MM.1S (cell line): ENCODE results near the gene PPP1R37.

ENCODE experiments used
- CTCF ChIP-seq: fragments of 300-600 bp; sonication (generic); IDR thresholded peaks from 2 replicates; pipeline ENCODE4 v1.5.1; 2016; ENCODE audit warnings: antibody characterized with exemption, low read length, mixed read lengths
- EZH2 ChIP-seq: fragments of 300-600 bp; sonication (generic); optimal IDR thresholded peaks from 2 replicates; pipeline ENCODE3; 2017; ENCODE audit warnings: low read depth, mild to moderate bottlenecking, antibody characterized with exemption, low read length, mixed read lengths

GRCh38 chr19:45173816-45174215 lies 80.8 kb downstream of the PPP1R37 start:
- TF ChIP-seq CTCF (no peak), EZH2 (no peak)
